ENCODE measurements around the gene PTGES3L. TPM values are rescaled to one million over a fixed set of nuclear protein-coding genes. Genes with fewer than 3 reads are reported as not detected.
"Not testable (repeated sequence)": the region's sequence is repeated elsewhere in the genome, so short reads cannot be mapped to it uniquely, and the experiment has no call there.

Gene PTGES3L
- total and polyA plus RNA-seq, 2 experiments from 2014 or later = 2.3 to 2.5 TPM

DNA sequence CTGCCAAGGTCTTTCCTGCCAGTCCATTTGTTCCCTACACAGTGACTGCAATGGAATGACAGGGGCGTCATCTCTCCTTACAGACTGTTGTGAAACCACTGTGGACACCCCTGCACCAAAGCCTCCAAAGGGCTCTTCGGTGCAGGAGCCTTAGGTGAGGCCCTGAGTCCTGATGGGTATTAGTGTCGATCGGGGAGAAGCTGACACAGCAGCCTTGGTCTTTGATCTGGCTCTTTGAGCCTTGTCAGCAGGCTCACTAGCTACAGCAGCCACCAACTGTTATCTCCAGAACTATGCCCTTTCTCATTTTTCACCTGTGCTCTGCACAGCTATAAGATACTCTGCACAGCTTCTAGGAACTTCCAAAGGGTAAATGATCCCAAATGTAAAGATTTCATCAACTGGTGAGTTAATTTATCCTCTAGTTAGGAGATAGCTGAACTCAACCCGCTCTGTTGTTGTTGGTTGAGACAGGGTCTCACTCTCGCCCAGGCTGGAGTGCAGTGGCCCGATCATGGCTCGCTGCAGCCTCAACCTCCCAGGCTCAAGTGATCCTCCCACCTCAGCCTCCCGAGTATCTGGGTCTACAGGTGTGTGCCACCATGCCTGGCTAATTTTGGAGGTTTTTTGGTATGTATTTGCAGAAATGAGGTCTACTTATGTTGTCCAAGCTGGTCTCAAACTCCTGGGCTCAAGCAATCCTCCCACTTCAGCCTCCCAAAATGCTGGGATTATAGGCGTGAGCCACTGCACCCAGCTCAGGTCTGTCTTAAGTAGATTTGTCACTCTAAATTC lies 59.6 kb downstream of the PTGES3L start (continued):
- TF ChIP-seq ZNF462 (CRISPR knock-in tag; IDR thresholded peaks at IDR 0.05) = no peak
- TF ChIP-seq STAT1 (IDR thresholded peaks at IDR 0.05; ENCODE audit: unreplicated experiment) = no peak

GRCh38 chr17:42919522-42920077 lies 60.3 kb downstream of the PTGES3L start:
- not testable (repeated sequence) for H3K4me2 ChIP-seq; H3K9me2 ChIP-seq (ENCODE audit: insufficient read depth); H3F3A ChIP-seq (replicated peaks; ENCODE audit: low read depth); ATAC-seq; DNase-seq (ENCODE audit: low spot score); H3K9me3 Mint-ChIP-seq; H3K36me3 ChIP-seq (ENCODE audit: insufficient read depth); H3K27me3 Mint-ChIP-seq (ENCODE audit: insufficient read depth, low read depth, poor library complexity); H3K36me3 Mint-ChIP-seq (ENCODE audit: low read depth); H3K27ac ChIP-seq (ENCODE audit: low read depth); H3K27ac Mint-ChIP-seq; H4K20me1 ChIP-seq (replicated peaks; ENCODE audit: insufficient read depth); H3K79me2 ChIP-seq (replicated peaks; ENCODE audit: insufficient read depth); H3K4me3 ChIP-seq; H3K27me3 ChIP-seq (ENCODE audit: insufficient read depth); H3K4me3 Mint-ChIP-seq
- H2AFZ ChIP-seq = peak overlapping the region; percentile 72
- peaks cover 14% of the 10 kb centered on the region for H3K4me1 Mint-ChIP-seq
- H3K4me1 ChIP-seq (ENCODE audit: insufficient read depth) = peaks cover 14% of the 10 kb centered on the region; the same call in 1 of the 2 replicates
